Adipose tissue (tissue), 3 donors: Measurements from ENCODE around the gene RPS15. TPM values are rescaled to one million over a fixed set of nuclear protein-coding genes. Genes with fewer than 3 reads are reported as not detected.
"Not testable (repeated sequence)": the region's sequence is repeated elsewhere in the genome, so short reads cannot be mapped to it uniquely, and the experiment has no call there.

ENCODE experiments used
- H3K27ac ChIP-seq: one replicate; pipeline ENCODE4 v1.5.1; 2013; ENCODE audit warnings: low read depth, low read length
- WGBS, 3 donors: extraction: QIAGEN DNeasy Blood & Tissue Kit; methylation state at CpG; one replicate each; pipeline ENCODE4 v1.1.7; 2013; 5-methylcytosine and 5-hydroxymethylcytosine counted together
- polyA plus RNA-seq, 3 donors: library from polyadenylated mRNA; stranded (reverse); fragments of 200-250 nt; gene quantifications; one replicate each; pipeline ENCODE4 v1.2.3, GENCODE V29; 2013
- donor health status: healthy with polysubstance abuse.
- donor health status: Bipolar disorder and iron deficiency.
- donor health status: healthy.

RPS15 gene
- polyA plus RNA-seq, 3 donors = 2,434 to 3,362 (median 3,351) TPM

DNA sequence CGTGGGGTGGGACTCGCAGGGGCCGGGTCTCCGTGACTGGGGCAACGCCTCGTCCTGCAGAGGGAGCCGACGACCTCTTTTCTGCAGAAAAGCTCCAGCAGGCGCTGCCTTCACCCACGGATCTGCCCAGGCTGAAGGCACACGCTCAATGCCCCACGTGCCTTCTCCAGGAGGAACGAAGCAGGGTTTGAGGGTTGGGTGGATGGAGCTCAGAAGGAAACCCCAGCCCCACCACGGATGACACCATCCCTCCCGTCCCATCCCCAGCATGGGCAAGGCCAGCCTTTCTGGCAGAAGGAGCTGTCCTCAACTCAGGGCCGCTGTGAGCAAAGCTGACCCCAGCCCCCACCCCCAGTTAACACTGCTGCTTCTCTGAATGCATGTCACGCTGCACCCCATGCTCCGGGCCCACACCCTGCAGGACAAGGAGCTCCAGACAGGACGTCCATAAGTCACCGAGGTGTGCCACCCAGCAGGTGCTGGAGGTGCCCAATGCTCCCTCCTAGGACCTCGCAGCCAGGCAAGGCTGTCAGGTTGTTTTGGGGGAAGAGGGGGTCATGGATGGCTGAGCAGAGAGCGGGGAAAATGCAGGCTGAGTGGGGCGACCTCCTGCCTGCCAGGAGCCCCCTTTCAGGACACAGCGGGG is 33.4 kb downstream of the RPS15 start:
- whole genome bisulfite sequencing, 3 donors = 23 to 25% (median 24%) methylated on average over 24 of the region's 24 CpGs
- H3K27ac ChIP-seq = no peak overlapping the region

- H3K27ac ChIP-seq = no peak overlapping the region
- WGBS, 3 donors = 48 to 50% (median 50%) methylated on average over 43 to 44 of the region's 44 CpGs
These were observed 34.3 kb downstream of the RPS15 start for GRCh38 chr19:1472231-1473084.

DNA sequence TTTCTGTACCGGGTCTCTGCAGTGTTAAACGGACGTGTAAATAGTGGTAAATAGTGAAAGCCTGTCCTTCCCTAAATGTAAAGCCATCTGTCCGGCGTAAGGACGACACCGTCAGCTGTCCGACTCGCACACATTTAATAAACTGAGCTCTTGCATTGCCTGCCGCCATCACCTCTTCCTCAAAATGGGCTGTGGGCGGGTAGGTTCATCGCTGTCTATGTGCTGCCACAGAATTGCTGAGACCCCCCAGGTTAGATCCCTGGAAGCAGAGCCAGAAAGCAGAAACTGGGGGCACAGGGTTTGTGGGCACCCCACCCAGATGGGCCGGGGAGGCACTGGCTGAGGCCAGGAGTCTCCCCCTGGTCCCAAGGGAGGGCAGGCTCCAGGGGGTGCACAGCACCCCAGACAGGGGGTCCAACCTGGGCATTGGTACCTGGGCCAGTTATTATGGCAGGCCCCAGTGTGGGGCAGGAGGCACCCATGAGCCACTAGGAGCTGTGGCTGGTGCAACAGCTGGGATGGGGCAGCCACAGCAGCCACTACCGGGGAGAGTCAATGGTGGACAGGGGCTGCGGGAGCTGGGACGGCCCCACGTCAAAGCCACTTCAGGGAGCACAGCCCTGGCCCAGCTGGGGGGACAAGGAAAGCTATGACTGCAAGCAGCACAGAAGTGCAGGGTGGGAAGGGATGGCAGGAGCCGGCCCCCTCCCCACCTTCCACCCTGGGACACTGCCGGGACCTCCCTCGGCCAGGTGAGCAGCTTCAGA is 35.1 kb downstream of the RPS15 start:
- 67 to 80% (median 68%) methylated on average over 20 of the region's 20 CpGs for WGBS, 3 donors
- H3K27ac ChIP-seq = no peak overlapping the region

DNA sequence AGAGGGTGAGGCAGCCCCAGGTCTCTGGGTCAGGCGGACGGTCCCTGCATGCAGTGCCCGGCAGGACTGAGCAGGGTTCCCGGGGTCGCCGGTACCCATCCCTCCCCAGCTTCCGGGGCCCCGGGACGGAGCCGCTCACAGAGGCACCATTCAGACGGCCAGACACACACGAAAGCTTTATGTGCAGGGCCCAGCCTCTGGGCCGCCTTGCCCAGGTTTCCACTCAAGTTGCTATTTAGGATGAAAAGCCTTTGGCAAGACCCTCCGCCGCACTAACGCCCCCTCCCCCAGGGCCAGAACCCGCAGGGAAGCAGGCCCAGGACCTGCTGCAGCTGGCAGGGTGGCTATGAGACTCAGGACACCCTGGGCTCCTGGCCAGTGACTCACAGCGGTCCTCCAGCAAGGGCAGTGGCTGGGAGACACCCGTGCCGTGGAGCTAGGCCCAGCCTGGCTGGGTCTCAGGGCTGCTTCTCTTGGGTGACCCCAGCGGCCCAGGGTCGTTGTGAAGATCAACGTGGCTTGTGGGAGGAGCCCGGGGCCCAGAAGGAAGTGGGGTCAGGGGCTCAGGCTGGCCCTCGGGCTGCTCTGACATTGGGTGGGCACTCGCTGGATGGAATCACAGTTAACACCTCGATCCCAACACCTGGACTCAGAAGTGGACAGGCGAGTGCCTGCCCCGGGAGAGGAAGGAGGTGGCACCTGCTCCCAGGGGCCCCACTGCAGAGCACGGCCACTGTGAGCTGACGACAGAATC is 36.0 kb downstream of the RPS15 start:
- H3K27ac ChIP-seq = no peak overlapping the region
- WGBS, 3 donors = 73 to 82% (median 77%) methylated on average over 31 of the region's 31 CpGs

DNA sequence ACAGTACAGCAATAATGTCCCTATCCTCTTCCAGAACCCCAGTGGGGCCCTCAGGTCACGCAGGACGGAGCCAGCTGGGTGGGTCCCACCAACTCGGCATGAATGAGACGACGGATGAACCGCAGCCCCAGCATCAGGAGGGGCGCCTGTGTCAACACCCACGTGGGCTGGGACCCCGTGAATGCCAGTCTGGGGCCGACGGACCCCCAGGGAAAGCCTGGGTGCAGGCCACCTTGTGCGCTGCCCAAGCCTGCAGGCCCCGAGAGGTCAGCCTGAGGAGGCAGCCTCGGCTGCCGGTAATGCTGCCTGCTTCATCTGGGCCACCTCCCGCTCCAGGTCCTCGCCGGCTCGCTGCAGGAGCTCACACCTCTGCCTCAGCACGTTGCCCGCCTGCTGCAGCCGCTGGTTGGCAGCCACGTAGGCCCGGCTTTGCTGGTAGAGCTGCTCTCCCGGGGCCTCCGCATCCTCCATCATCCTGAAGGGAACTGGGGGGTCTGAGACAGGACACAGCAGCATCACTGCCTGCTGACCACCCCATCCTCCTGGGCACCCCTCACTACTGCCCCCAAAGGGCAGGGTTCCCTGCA is 36.7 kb downstream of the RPS15 start:
- 92 to 93% (median 92%) methylated on average over 26 of the region's 26 CpGs for WGBS, 3 donors
- H3K27ac ChIP-seq = no peak overlapping the region

DNA sequence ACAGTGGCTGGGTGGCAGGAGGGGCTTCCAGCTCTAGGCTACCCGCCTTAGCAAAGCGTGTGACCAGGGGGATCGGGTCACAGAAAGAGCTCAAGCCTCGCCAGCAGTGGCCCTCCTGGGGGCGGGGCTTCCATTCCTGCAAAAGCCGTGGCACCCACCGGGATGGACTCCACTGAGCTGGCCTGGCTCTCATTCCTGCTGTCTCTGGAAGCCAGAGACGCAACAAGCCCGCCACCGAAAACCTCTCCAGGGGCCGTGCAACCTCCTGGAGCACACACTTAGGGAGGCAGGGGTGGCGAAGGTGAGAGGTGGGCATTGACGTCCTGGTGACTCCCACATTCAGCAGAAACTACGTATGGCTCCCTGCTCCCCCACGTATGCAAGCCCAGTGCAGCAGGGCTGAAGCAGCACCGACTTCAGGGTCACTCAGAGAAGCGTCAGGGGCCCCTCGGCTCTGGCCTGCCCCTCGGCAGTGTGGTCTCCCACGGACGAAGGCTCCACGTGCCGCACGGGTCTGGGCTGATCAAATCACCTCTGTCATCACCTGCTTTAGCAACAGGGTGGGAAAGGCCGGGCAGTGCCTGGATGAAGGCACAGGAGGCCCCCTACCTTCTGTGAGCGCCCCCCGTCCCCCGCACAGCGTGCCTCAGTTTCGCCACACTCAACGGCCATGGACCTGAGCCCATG is 37.7 kb downstream of the RPS15 start:
- H3K27ac ChIP-seq = no peak overlapping the region
- WGBS, 3 donors = 90 to 94% (median 91%) methylated on average over 31 of the region's 31 CpGs

DNA sequence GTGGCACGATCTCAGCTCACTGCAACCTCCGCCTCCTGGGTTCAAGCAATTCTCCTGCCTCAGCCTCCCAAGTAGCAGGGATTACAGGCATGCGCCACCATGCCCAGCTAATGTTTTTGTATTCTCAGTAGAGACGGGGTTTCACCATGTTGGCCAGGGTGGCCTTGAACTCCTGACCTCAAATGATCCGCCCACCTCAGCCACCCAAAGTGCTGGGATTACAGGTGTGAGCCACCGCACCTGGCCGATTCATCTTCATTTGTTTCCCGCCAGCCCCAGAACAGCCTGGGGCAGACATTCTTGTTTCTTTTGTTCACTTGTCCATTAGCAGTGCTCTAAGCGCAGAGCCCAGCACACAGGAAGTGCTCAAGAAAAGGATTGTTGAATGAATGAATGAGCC is 38.9 kb downstream of the RPS15 start:
- H3K27ac ChIP-seq = not testable (repeated sequence)
- 84 to 96% (median 96%) methylated on average over 9 of the region's 9 CpGs for WGBS, 3 donors

DNA sequence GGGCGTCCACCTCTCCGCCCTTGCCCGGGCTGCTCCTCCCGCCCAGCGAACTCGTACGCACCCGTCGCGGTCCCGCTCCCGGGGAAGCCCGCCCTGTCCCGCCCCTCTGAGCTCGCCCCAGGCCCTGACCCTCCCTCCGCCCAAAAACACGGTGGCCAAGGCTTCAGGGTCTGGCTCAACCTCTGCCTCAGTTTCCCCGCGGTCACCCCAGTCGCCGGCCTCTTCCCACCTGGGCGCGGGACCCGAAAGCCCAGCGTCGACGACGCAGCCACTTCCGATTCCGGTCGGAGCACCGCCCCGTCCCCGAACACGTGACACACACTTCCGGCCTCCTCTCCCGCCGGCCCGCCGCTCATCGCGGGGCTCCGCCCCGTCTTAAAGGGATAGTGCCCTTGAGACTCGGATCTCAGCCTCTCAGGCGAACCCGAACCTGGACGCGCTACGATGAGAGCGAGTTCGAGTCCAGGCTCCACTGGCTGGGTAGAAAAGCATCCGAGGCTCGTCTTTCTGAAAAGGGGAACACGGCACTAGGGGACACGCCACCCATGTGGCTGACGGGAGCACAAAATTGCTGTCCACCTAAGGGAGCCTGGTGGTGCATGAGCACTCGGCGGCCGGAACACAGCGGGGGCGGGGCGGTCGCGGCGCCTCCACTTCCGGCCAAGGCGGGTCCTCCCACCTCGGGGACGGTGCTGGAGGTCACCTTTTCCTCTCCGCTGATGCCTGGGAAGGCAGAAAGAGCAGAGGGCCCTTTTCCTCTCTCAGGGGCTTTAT is 40.9 kb downstream of the RPS15 start, which contains the start of gene C19orf25:
Gene C19orf25, minus strand, starts transcription at position 282 of the 774 bp plus-strand sequence. CDS start 312 bp downstream, outside the sequence.
- H3K27ac ChIP-seq = no peak within 1 kb of the TSS

GRCh38 chr19:1481224-1481892 is 43.2 kb downstream of the RPS15 start:
- no peak overlapping the region for H3K27ac ChIP-seq
- WGBS, 3 donors = 77 to 92% (median 89%) methylated on average over 24 to 26 of the region's 26 CpGs

More for the DNA sequence above, 40.9 kb downstream of the RPS15 start, which contains the start of gene C19orf25:
- 0 to 1% (median 1%) methylated on average over 68 to 71 of the region's 71 CpGs for WGBS, 3 donors

- WGBS, 3 donors = 87 to 90% (median 89%) methylated on average over 25 to 36 of the region's 36 CpGs
- no peak overlapping the region for H3K27ac ChIP-seq
These were observed 43.7 kb downstream of the RPS15 start for GRCh38 chr19:1481893-1482360.

DNA sequence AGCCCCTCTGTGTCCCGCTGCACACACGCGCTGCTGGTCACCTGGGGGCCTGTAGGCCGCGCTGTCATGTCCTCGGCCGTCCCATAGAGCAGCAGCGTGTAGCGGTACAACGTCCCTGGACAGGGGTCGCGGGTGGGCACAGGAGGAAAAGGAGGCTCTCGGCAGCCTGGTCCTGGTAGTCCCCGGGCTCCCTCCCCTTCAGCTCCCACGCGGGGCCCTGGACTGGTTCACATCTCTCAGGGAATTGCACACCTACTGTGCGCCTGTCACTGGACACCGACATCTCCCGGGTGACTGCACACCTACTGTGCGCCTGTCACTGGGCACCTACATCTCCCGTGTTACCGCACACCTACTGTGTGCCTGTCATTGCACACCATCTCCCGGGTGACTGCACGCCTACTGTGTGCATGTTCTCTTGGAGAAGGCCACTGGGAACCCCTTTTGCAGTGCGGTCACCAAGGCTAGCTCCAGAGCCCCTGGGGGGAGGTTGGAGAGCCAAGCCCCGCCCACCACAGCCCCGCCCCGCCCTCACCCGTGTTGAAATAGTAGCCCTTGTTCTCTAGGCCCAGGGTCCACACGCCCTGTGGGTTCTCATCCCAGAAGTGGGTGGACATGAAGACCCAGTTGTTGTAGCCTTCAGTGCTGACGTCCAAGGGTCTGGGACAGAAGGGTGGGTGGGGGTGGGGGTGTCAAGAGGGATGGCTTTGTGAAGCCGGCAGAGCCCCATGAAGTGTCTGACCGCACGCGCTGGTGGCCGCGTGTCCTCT is 44.4 kb downstream of the RPS15 start:
- no peak overlapping the region for H3K27ac ChIP-seq
- 79 to 86% (median 83%) methylated on average over 32 to 37 of the region's 37 CpGs for WGBS, 3 donors

GRCh38 chr19:1483131-1483978 is 45.2 kb downstream of the RPS15 start:
- H3K27ac ChIP-seq = no peak overlapping the region
- WGBS, 3 donors = 92 to 95% (median 93%) methylated on average over 46 to 77 of the region's 77 CpGs

DNA sequence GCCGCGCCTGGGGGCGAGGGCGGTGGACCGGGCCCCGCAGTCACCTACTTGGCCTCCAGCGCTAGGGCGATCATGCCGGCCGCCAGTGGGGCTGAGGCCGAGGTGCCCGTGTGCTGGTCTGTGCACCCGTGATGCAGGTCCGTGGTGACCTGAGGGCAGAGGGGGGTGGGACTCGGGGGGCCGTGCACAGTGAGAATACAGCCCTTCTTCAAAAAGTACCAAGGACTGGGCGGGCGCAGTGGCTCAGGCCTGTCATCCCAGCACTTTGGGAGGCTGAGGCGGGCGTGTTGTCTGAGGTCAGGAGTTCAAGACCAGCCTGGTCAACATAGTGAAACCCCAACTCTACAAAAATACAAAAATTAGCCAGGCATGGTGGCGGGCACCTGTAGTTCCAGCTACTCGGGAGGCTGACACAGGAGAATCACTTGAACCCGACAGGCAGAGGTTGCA is 45.8 kb downstream of the RPS15 start:
- WGBS, 3 donors = 91 to 92% (median 92%) methylated on average over 21 to 23 of the region's 23 CpGs
- no peak overlapping the region for H3K27ac ChIP-seq
